Measurements from ENCODE around the gene MOB1B. TPM values are rescaled to one million over a fixed set of nuclear protein-coding genes. Genes with fewer than 3 reads are reported as not detected.

MOB1B gene
- total and polyA plus RNA-seq, 4 experiments from 2014 or later: 0.58 to 10.8 (median 5.9) TPM

DNA sequence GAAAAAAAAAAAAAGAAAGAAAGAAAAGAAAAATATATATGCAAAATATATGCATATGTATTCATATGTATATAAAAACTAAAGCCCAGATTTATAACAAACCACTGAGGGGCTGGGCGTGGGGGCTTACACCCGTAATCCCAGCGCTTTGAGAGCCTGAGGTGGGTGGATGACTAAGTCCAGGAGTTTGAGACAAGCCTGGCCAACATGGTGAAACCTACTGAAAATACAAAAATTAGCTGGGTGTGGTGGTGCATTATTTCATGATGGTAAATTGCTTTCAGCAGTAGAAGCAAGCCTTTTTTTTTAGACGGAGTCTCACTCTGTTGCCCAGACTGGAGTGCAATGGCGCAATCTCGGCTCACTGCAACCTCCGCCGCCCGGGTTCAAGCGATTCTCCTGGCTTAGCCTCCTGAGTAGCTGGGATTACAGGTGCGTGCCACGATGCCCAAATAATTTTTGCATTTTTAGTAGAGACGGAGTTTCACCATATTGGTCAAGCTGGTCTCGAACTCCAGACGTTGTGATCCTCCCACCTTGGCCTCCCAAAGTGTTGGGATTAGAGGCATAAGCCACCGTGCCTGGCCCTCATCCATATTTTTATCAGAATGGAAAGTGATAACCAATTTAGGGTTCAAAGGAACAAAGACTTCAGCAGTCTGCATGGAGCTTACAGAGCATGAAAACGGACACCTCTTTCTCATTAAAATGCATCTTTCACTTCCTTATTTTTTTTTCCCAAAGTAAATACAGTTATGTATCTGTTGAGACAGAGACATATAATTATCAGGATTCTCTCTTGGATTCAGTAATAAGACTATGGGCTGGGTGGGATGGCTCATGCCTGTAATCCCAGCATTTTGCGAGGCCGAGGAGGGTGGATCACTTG is 27.7 kb upstream of the MOB1B start:
- H3K4me1 Mint-ChIP-seq: no peaks in the 10 kb centered on the region
- no peaks in the 10 kb centered on the region for H3K36me3 Mint-ChIP-seq
- H3K27me3 ChIP-seq (ENCODE audit: insufficient read depth, low read length): no peaks in the 10 kb centered on the region
- no peaks in the 10 kb centered on the region for H3K9me3 Mint-ChIP-seq
- peaks cover 4% of the 10 kb centered on the region in 2 donors for H3K27me3 Mint-ChIP-seq
- H3K36me3 ChIP-seq (ENCODE audit: insufficient read depth, low read length): no peaks in the 10 kb centered on the region
- ChIA-PET CTCF (ENCODE audit: partially characterized antibody) (interaction anchor here (0.7 kb wide), 1 partner anchor 19 kb away, joined by 3 read pairs; no protein-coding TSS in a partner anchor), POLR2A (ENCODE audit: partially characterized antibody) (no interaction called here)
- H3K27ac Mint-ChIP-seq: peak overlapping the region in 1 of 7 donors; percentile 4
- no peak overlapping the region for H3K4me3 Mint-ChIP-seq
- no peak for DNase-seq
- H3K27ac ChIP-seq (ENCODE audit: low read depth, low read length): no peak overlapping the region
- intact Hi-C loops (cut with micrococcal nuclease): no loop called here
- H3K4me1 ChIP-seq (ENCODE audit: insufficient read depth, low read length): no peaks in the 10 kb centered on the region
- H3K9me3 ChIP-seq (ENCODE audit: control insufficient read depth in 1 of 2, low read length in 2 of 2): no peaks in the 10 kb centered on the region
- no peak overlapping the region for H3K4me3 ChIP-seq (ENCODE audit: low read length in 2 of 2)

- H3K4me1 Mint-ChIP-seq: no peaks in the 10 kb centered on the region
- POLR2A ChIA-PET (ENCODE audit: partially characterized antibody): no interaction called here
These were observed 24.6 kb upstream of the MOB1B start for GRCh38 chr4:70877556-70877955.

GRCh38 chr4:70880739-70881138 is 21.4 kb upstream of the MOB1B start:
- H3K27ac Mint-ChIP-seq: no peak overlapping the region

More at GRCh38 chr4:70877556-70877955, 24.6 kb upstream of the MOB1B start:
- Mint-ChIP-seq H3K9me3 (no peaks in the 10 kb centered on the region), H3K27ac (no peak overlapping the region), H3K36me3 (no peaks in the 10 kb centered on the region), H3K4me3 (no peak overlapping the region), H3K27me3 (peaks cover 2% of the 10 kb centered on the region in 2 donors)
- no peak overlapping the region for H3K4me3 ChIP-seq (ENCODE audit: low read length in 2 of 2)
- CTCF ChIA-PET (ENCODE audit: partially characterized antibody): no interaction called here
- no peak for DNase-seq
- H3K9me3 ChIP-seq (ENCODE audit: control insufficient read depth in 1 of 2, low read length in 2 of 2): no peaks in the 10 kb centered on the region
- H3K27ac ChIP-seq (ENCODE audit: low read depth, low read length): no peak overlapping the region
- intact Hi-C loops (cut with micrococcal nuclease): no loop called here
- H3K36me3 ChIP-seq (ENCODE audit: insufficient read depth, low read length): no peaks in the 10 kb centered on the region
- H3K4me1 ChIP-seq (ENCODE audit: insufficient read depth, low read length): no peaks in the 10 kb centered on the region
- H3K27me3 ChIP-seq (ENCODE audit: insufficient read depth, low read length): no peaks in the 10 kb centered on the region

DNA sequence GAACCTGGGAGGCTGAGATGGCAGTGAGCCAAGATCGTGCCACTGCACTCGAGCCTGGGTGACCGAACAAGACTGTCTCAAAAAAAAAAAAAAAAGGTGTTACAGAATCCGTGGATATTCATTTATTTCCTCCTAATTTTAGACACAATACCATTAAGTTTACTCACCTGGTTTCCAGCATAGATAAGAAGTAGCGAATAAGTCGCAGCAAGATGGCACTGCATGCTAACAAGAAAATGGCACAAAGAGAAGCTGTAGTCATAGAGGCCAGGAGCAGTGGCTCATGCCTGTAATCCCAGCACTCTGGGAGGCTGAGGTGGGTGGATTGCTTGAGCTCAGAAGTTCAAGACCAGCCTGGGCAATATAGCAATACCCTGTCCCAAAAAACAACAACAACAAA is 17.0 kb upstream of the MOB1B start:
- intact Hi-C loops (cut with micrococcal nuclease): no loop called here
- Histone ChIP-seq H3K4me3 (ENCODE audit: low read length in 2 of 2) (no peak overlapping the region), H3K27ac (ENCODE audit: low read depth, low read length) (no peak overlapping the region), H3K9me3 (ENCODE audit: control insufficient read depth in 1 of 2, low read length in 2 of 2) (no peaks in the 10 kb centered on the region), H3K36me3 (ENCODE audit: insufficient read depth, low read length) (no peaks in the 10 kb centered on the region), H3K4me1 (ENCODE audit: insufficient read depth, low read length) (no peaks in the 10 kb centered on the region), H3K27me3 (ENCODE audit: insufficient read depth, low read length) (no peaks in the 10 kb centered on the region)
- DNase-seq: no peak
- Mint-ChIP-seq H3K4me1 (no peaks in the 10 kb centered on the region), H3K27me3 (peaks cover 5 to 6% of the 10 kb centered on the region in 2 donors), H3K9me3 (peaks cover 0 to 3% (median 0%) of the 10 kb centered on the region in 8 donors), H3K36me3 (no peaks in the 10 kb centered on the region), H3K27ac (peak overlapping the region in 1 of 7 donors; percentile 41), H3K4me3 (no peak overlapping the region)
- CTCF ChIA-PET (ENCODE audit: partially characterized antibody): interaction anchor here (0.7 to 1.2 kb wide), 3 partner anchors 122 to 829 kb away, joined by 3 read pairs; no protein-coding TSS in a partner anchor
- POLR2A ChIA-PET (ENCODE audit: partially characterized antibody): no interaction called here

More at GRCh38 chr4:70880739-70881138, 21.4 kb upstream of the MOB1B start:
- Mint-ChIP-seq H3K4me3 (no peak overlapping the region), H3K4me1 (no peaks in the 10 kb centered on the region), H3K27me3 (peaks cover 5% of the 10 kb centered on the region in 2 donors), H3K36me3 (no peaks in the 10 kb centered on the region), H3K9me3 (peaks cover 0 to 3% (median 0%) of the 10 kb centered on the region in 8 donors)
- H3K27me3 ChIP-seq (ENCODE audit: insufficient read depth, low read length): no peaks in the 10 kb centered on the region
- DNase-seq: no peak
- H3K4me1 ChIP-seq (ENCODE audit: insufficient read depth, low read length): no peaks in the 10 kb centered on the region
- ChIA-PET POLR2A (ENCODE audit: partially characterized antibody) (no interaction called here), CTCF (ENCODE audit: partially characterized antibody) (no interaction called here)
- H3K9me3 ChIP-seq (ENCODE audit: control insufficient read depth in 1 of 2, low read length in 2 of 2): no peaks in the 10 kb centered on the region
- H3K27ac ChIP-seq (ENCODE audit: low read depth, low read length): no peak overlapping the region
- intact Hi-C loops (cut with micrococcal nuclease): no loop called here
- H3K36me3 ChIP-seq (ENCODE audit: insufficient read depth, low read length): no peaks in the 10 kb centered on the region
- H3K4me3 ChIP-seq (ENCODE audit: low read length in 2 of 2): no peak overlapping the region

DNA sequence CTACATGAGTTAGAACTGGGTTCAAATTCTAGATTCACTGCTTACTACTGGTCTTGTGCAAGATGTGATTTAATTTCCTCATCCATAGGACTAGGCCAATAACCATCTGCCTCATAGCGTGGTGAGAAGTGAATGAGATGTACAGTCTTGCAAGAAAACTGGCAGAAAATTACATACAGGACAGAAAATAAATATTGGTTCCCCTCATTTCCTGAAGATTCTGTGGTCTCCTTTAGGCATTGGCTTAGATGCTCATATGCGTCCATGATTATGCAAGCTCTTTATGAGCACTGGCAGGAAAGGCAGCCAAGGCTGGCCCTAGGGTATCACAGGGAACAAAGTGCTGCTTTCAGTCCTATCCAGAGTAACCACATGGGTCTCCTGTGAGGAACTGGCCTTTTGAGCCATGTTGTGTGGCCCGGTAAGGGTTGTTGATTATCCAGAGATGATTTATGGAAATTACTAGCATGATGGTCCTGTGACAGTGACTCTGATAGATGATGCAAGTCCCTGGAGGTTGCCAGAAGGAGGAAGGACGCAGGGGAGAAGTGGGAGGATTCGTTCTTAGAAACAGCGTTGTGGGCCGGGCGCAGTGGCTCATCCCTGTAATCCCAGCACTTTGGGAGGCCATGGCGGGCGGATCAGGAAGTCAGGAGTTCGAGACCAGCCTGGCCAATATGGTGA is 9.9 kb upstream of the MOB1B start:
- Mint-ChIP-seq H3K9me3 (no peaks in the 10 kb centered on the region), H3K27me3 (peaks cover 2 to 5% of the 10 kb centered on the region in 2 donors), H3K27ac (no peak overlapping the region), H3K36me3 (no peaks in the 10 kb centered on the region), H3K4me3 (no peak overlapping the region), H3K4me1 (no peaks in the 10 kb centered on the region)
- no peaks in the 10 kb centered on the region for H3K4me1 ChIP-seq (ENCODE audit: insufficient read depth, low read length)
- H3K36me3 ChIP-seq (ENCODE audit: insufficient read depth, low read length): no peaks in the 10 kb centered on the region
- no peak overlapping the region for H3K4me3 ChIP-seq (ENCODE audit: low read length in 2 of 2)
- H3K9me3 ChIP-seq (ENCODE audit: control insufficient read depth in 1 of 2, low read length in 2 of 2): no peaks in the 10 kb centered on the region
- POLR2A ChIA-PET (ENCODE audit: partially characterized antibody): no interaction called here
- H3K27ac ChIP-seq (ENCODE audit: low read depth, low read length): no peak overlapping the region
- intact Hi-C loops (cut with micrococcal nuclease): no loop called here
- no peak for DNase-seq
- H3K27me3 ChIP-seq (ENCODE audit: insufficient read depth, low read length): no peaks in the 10 kb centered on the region
- CTCF ChIA-PET (ENCODE audit: partially characterized antibody): no interaction called here

- CTCF ChIA-PET (ENCODE audit: partially characterized antibody): interaction anchor here (0.6 kb wide), 1 partner anchor 19 kb away, joined by 3 read pairs; no protein-coding TSS in a partner anchor
- Mint-ChIP-seq H3K36me3 (no peaks in the 10 kb centered on the region), H3K4me3 (no peak overlapping the region), H3K4me1 (no peaks in the 10 kb centered on the region), H3K9me3 (no peaks in the 10 kb centered on the region), H3K27ac (no peak overlapping the region), H3K27me3 (peaks cover 2 to 5% of the 10 kb centered on the region in 2 donors)
- no peak overlapping the region for H3K27ac ChIP-seq (ENCODE audit: low read depth, low read length)
- H3K9me3 ChIP-seq (ENCODE audit: control insufficient read depth in 1 of 2, low read length in 2 of 2): no peaks in the 10 kb centered on the region
- no peak overlapping the region for H3K4me3 ChIP-seq (ENCODE audit: low read length in 2 of 2)
- intact Hi-C loops (cut with micrococcal nuclease): no loop called here
- POLR2A ChIA-PET (ENCODE audit: partially characterized antibody): no interaction called here
- H3K4me1 ChIP-seq (ENCODE audit: insufficient read depth, low read length): no peaks in the 10 kb centered on the region
- H3K27me3 ChIP-seq (ENCODE audit: insufficient read depth, low read length): no peaks in the 10 kb centered on the region
- no peak for DNase-seq
- H3K36me3 ChIP-seq (ENCODE audit: insufficient read depth, low read length): no peaks in the 10 kb centered on the region
These were observed 8.4 kb upstream of the MOB1B start for GRCh38 chr4:70893790-70894189.

DNA sequence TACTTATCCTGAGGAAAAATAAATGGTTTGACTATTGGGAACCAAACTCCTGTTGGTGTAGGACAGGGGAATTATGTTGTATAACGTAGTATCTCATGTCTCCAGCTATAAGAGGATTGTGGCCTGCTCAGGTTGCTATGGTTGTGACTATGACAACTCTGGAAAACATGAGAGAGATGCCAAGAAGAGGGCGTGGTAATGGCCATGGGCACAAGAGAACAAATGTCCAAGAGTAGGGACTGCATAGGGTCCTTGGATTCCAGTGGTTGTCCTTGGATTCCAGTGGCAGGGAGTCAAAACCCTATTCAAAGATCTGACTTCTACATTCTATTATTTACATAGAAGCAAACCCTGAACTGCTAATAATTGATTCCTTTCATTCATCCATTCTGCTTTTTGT is 6.8 kb upstream of the MOB1B start:
- H3K9me3 ChIP-seq (ENCODE audit: control insufficient read depth in 1 of 2, low read length in 2 of 2): no peaks in the 10 kb centered on the region
- ChIA-PET POLR2A (ENCODE audit: partially characterized antibody) (no interaction called here), CTCF (ENCODE audit: partially characterized antibody) (no interaction called here)
- Mint-ChIP-seq H3K9me3 (no peaks in the 10 kb centered on the region), H3K4me1 (no peaks in the 10 kb centered on the region), H3K4me3 (no peak overlapping the region), H3K27ac (no peak overlapping the region), H3K36me3 (no peaks in the 10 kb centered on the region), H3K27me3 (peaks cover 1 to 3% of the 10 kb centered on the region in 2 donors)
- intact Hi-C loops (cut with micrococcal nuclease): no loop called here
- no peak overlapping the region for H3K4me3 ChIP-seq (ENCODE audit: low read length in 2 of 2)
- no peaks in the 10 kb centered on the region for H3K27me3 ChIP-seq (ENCODE audit: insufficient read depth, low read length)
- H3K36me3 ChIP-seq (ENCODE audit: insufficient read depth, low read length): no peaks in the 10 kb centered on the region
- no peak for DNase-seq
- H3K4me1 ChIP-seq (ENCODE audit: insufficient read depth, low read length): no peaks in the 10 kb centered on the region
- H3K27ac ChIP-seq (ENCODE audit: low read depth, low read length): no peak overlapping the region

Data from CD4-positive, alpha-beta memory T cell (primary cell).